ENCODE measurements around the gene CLIC1.

The CLIC1 gene

DNA sequence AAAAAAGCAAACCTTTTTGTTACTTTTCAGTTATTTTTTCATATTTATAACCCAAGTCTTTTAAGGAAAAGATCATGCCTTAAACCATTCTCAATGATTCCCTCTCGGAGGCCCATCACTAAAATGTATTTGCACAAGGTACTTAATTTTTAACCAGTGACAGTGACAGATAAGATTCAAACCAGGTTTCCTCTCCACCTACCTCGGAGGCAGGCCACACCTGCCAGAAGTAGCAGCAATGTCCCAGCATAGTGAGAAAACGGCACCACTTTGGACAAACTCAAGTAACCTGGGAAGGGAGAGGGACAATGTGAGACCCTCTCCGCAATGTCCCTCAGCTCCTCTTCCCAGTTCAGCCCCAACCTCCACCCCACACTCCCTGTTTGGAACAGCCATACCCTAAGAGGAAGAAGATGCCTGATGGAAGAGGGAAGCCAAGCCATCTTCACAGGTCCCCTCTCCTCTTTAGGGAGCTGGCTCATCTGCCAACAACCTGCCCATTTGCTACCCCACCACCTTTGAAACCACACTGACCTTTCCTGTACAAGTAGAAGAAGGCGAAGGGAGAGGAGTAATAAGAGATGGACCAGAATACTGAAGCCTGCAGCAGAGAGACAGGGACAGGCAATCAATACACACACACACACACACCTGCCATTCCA is 35.5 kb downstream of the CLIC1 start:
- DNase-seq, result no peak

DNA sequence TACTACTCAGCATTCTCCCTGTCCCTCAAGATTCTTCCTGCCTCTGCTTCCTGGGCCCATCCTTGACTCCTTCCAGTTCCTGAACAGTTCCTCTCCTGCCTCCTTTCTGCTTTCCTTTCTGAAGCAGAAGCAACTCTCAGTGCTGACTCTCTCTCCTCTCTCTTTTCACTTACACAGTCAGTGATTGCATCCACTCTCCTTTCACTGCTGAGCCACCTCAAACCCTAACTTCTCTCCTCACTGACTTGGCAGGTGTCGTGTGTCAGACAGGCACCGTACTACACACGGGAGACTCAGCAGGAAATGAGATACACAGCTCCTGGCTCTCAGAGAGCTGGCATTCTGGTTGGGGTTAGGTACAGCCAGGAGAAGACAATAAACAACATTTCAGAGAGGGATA is 38.8 kb downstream of the CLIC1 start:
- DNase-seq, result peak; percentile 40

DNA sequence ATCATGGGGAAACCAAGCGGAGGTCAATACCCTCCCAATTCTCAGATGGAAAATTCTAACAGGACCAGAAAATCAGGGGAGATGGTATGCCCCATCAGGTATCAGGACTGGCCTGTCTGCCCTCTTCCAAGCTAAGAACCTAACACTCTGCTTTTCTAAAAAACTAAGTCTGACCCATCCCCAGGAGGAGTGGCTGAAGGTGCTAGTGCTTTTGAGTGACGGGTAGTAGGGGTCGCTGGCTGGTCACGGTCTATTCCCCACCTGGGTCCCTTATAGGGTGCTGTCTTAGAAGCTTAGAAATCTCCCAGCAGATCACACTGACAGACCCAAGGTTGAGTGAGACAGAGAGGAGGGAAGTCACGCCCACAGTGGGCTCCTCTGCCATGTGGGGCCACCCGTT is 42.8 kb downstream of the CLIC1 start:
- DNase-seq, result no peak

DNA sequence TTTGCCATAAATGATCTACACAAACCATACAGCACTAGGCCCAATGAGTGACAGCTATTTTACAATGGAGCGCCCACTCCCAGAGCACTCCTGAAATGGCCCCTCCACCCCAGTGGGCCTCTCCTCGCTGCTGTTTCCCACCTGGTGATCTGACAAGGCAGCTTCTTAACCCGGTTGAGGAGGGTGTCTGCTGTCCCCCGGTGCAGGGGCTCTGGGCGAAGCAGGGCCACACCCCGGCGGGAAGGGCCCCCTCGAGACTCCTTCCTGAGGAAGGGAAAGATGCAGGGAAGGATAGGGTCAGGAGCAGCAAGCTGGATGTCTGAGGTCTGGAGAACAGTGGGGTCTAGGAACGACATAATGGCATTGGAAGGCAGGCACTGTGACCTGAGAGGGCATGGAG is 43.4 kb downstream of the CLIC1 start:
- no peak for DNase-seq

DNA sequence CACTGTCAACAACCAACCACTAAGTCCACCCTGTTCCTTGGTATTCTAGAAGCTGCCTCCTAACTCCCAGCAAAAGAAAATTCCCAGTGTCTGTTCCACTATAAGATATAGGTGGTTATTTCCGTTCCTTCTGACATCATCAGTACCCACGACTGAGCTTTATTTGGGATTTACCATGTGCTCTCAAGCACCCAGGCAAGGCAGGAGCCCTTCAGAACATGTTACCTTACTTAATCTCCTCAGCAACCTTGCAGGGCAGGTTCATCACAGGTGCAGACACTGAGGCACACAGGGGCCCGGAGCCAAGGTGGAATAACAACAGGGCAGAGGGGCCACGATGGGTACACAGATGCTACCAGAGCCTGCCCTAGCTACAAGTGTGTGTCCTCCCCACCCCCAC is 44.0 kb downstream of the CLIC1 start:
- no peak for DNase-seq

- DNase-seq, result no peak
Measured at GRCh38 chr6:31691564-31692108, 44.7 kb downstream of the CLIC1 start.

DNA sequence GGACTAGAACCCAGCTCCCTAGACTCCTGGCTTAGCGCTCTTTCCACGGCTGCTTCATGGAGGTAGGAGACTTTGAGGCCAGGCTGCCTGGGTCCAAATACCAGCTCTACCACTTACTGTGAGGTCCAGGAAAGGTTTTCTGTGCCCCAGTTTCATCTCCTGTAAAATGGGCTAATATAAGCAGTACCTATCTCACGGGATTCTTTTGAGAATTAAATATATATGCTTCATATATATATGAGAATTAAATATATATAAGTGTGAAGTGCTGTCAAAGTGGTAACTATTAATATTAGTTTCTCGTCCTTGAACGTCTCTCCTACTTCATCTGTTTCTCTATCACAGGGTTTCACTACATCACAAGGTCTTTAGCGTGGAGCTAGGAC is 45.3 kb downstream of the CLIC1 start:
- no peak for DNase-seq

GRCh38 chr6:31690231-31691077 is 45.9 kb downstream of the CLIC1 start:
- DNase-seq, result no peak

- DNase-seq, result no peak
Measured at GRCh38 chr6:31689249-31690110, 46.9 kb downstream of the CLIC1 start.

DNA sequence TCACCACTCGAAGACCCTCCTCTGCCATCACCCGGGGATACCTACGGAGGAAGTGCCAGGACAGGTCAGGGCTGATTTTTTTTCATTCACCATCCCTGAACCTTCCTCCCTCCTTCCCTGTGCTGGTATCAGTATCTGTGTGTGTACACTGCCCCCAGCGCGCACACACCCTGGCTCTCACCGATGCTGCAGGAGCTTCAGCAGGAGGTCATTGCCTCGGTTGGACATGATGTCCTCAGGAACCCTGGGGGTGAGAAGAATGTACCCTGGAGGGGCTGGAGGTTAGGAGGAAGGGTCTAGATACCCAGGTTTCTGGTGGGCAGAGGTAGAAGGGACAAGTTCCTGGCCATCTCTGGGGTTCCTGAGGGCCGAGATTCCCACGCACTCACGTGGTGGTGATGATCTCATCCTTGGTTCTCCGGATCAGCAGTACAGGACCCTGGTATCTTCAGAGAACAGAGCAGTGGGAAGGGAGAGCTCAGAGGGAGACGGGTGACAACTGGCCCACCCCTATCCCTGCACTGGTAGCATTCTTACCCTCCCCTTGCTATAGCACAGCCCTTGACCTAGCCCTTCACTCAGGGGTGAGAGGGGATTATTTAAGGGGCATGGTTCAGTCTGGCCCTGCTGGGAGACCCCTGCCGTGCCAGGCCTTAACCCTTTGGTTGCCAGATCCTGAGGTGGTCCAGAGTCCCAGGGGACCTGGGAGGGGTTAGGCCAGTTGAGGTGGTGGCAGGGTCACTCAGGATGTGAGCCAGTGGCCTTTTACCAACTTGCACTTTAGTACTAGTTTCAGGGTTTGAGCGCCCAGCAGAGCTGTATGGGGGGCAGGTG is 48.3 kb downstream of the CLIC1 start:
- no peak for DNase-seq

- DNase-seq, result no peak
Measured at GRCh38 chr6:31687321-31687720, 49.0 kb downstream of the CLIC1 start.

GRCh38 chr6:31686483-31686882 is 49.8 kb downstream of the CLIC1 start:
- DNase-seq, result no peak

GRCh38 chr6:31683591-31683990 is 52.7 kb downstream of the CLIC1 start:
- DNase-seq, result no peak

DNA sequence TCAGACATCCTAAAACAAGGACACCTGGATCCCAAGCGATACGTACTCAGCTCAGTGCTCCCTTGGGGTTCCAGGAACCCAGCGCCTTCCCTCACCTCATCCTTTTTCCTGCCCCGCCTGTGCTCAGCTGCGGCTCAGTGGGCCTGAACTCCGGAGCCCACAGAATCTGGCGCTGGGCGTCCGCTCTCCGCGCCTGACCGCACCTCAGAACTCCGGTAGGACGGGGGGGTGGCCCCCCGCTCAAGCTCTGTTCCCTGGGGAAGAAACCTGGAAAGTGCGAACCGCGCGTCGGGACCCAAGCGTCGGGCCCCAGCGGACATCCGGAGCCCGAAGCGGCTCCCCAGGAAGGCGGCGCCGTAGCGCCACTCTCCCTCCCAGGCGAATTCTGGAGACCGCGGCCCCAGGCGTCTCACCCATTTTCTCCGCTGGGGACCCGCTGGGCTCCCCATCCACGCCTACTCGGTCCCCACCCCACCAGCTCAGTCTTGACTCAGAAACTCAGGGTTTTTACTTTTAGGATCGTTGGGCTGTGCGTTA is 55.1 kb downstream of the CLIC1 start:
- DNase-seq, result peak; percentile 50

Measured in activated CD4-positive, alpha-beta T cell treated with anti-CD3 and anti-CD28 coated beads, Interleukin-2, Interleukin-6, amounts not matched to agents 100 ng/mL and 50 ng/mL, durations not matched to agents 16 hours and 8 hours (primary cell).